Muscle of leg (tissue), 11 donors: ENCODE results near the gene KRTAP17-1. TPM values are rescaled to one million over a fixed set of nuclear protein-coding genes. Genes with fewer than 3 reads are reported as not detected.
A peak's percentile ranks its signal among the peaks of the same experiment; 100 is the strongest.

Source experiments
- DNase-seq: peaks from one replicate; pipeline ENCODE4 v3.0.0; 2013
- H3K27ac ChIP-seq: one replicate; pipeline ENCODE4 v1.5.1; 2013; ENCODE audit warnings: mild to moderate bottlenecking, low read length, control low read depth
- H3K27me3 ChIP-seq: one replicate; pipeline ENCODE4 v1.6.1; 2013; ENCODE audit warnings: low read length; ENCODE audit not compliant: control insufficient read depth, insufficient read depth
- H3K36me3 ChIP-seq: one replicate; pipeline ENCODE4 v1.6.1; 2013; ENCODE audit warnings: low read length; ENCODE audit not compliant: control insufficient read depth, insufficient read depth
- H3K4me1 ChIP-seq: one replicate; pipeline ENCODE4 v1.6.1; 2013; ENCODE audit warnings: low read length; ENCODE audit not compliant: control insufficient read depth, insufficient read depth
- H3K4me3 ChIP-seq: one replicate; pipeline ENCODE4 v1.5.1; 2013; ENCODE audit warnings: low read length, control low read depth
- H3K9me3 ChIP-seq: replicated peaks from 2 replicates; pipeline ENCODE4 v1.6.1; 2013; ENCODE audit warnings: low read depth, low read length; ENCODE audit not compliant: control insufficient read depth
- WGBS: methylation state at CpG from one replicate; pipeline ENCODE4 v1.1.5; 2013; ENCODE audit warnings: missing lambda C conversion rate; ENCODE audit not compliant: insufficient coverage; 5-methylcytosine and 5-hydroxymethylcytosine counted together
- polyA plus RNA-seq, 8 donors: library from polyadenylated mRNA; unstranded; fragments of 120-200 nt; gene quantifications; one replicate each; pipeline versions ENCODE4 v1.2.1 to v1.2.3, GENCODE V29; 2013; ENCODE audit warnings: inconsistent platforms in 1 of 8, low replicate concordance in 1 of 8; ENCODE audit not compliant: insufficient read length in 8 of 8, insufficient read depth in 1 of 8
- total RNA-seq: library from RNA; stranded (reverse); fragments of 120-200 nt; gene quantifications from one replicate; pipeline ENCODE4 v1.2.4, GENCODE V29; 2013

Gene KRTAP17-1
- total and polyA plus RNA-seq, 9 donors: not detected

DNA sequence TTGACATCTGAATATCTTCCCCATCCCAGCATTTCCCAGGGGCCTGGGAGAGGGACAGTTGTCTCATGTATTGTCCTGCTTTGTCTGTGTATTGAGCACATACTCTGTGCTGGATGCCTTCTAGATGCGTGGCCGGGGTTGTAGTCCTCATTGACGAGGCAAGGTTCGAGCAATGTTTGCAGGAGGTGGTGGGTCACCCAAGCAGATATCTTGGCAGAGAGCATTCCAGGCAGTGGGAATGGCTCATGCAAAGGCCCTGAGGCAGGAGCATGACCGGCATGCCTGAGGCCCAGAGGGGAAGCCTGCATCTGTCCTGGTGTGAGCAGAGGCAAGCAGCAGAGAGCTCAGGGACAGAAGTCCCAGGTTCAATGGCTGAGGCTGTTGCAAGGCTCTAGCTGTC, 17.6 kb upstream of the KRTAP17-1 start:
- no peak overlapping the region for H3K27ac ChIP-seq
- no peak for DNase-seq
- WGBS: 93% methylated on average over 5 of the region's 5 CpGs
- no peaks in the 10 kb centered on the region for H3K27me3 ChIP-seq
- H3K4me1 ChIP-seq: no peaks in the 10 kb centered on the region
- no peaks in the 10 kb centered on the region for H3K36me3 ChIP-seq
- no peak overlapping the region for H3K4me3 ChIP-seq
- no peaks in the 10 kb centered on the region for H3K9me3 ChIP-seq

- H3K27me3 ChIP-seq: no peaks in the 10 kb centered on the region
- no peak overlapping the region for H3K27ac ChIP-seq
- no peak overlapping the region for H3K4me3 ChIP-seq
- H3K4me1 ChIP-seq: no peaks in the 10 kb centered on the region
- no peaks in the 10 kb centered on the region for H3K36me3 ChIP-seq
- DNase-seq: no peak
- H3K9me3 ChIP-seq: no peaks in the 10 kb centered on the region
- 62% methylated on average over 1 of the region's 2 CpGs for WGBS
Measured at GRCh38 chr17:41332239-41332638, 16.7 kb upstream of the KRTAP17-1 start.

- H3K4me3 ChIP-seq: no peak overlapping the region
- H3K27me3 ChIP-seq: no peaks in the 10 kb centered on the region
- WGBS: 59% methylated on average over 6 of the region's 7 CpGs
- no peaks in the 10 kb centered on the region for H3K4me1 ChIP-seq
- no peak for DNase-seq
- no peaks in the 10 kb centered on the region for H3K9me3 ChIP-seq
- H3K36me3 ChIP-seq: no peaks in the 10 kb centered on the region
- no peak overlapping the region for H3K27ac ChIP-seq
Measured at GRCh38 chr17:41331606-41332005, 16.1 kb upstream of the KRTAP17-1 start.

- 51% methylated on average over 8 of the region's 13 CpGs for WGBS
- Histone ChIP-seq H3K4me3 (no peak overlapping the region), H3K36me3 (no peaks in the 10 kb centered on the region), H3K9me3 (no peaks in the 10 kb centered on the region), H3K27ac (no peak overlapping the region), H3K4me1 (no peaks in the 10 kb centered on the region), H3K27me3 (no peaks in the 10 kb centered on the region)
- peak; percentile 19 for DNase-seq
Measured at GRCh38 chr17:41329279-41329948, 13.9 kb upstream of the KRTAP17-1 start.

GRCh38 chr17:41328207-41328606, 12.7 kb upstream of the KRTAP17-1 start:
- WGBS: 82% methylated on average over 7 of the region's 7 CpGs

DNA sequence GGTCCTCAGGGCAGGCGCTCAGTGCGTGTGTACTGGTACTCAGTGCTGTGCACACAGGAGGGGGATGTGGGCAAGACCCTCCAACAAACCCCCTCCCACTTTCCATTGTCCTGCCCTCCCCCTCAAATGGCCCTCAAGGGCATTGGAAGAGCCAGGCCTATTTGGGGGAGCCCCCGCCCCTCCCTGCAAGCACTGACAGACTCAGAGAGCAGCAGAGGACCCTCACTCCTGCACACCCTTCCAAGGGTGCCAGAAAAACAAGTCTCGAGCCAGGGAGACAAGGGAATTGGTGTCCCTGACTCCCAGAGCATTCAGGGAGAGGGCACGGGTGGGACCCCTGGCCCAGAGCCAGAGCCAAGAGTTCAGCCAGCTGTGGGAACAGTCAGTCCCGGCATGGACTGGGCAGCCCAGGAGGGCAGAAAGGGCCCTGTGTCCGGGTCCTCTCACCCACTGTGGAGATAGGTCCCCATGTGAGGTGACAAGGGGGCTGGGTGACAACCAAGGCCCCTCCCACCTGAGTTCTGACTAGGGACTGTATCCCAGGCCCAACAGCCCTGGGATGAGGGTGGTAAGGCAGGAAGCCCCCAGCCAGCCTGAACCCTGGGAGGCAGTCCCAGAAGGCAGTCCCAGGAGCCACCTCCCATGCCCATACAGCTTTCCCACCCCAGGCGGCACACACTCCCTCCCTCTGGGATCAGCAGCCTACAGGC, 12.1 kb upstream of the KRTAP17-1 start:
- Histone ChIP-seq H3K4me3 (no peak overlapping the region), H3K9me3 (no peaks in the 10 kb centered on the region), H3K4me1 (no peaks in the 10 kb centered on the region), H3K36me3 (no peaks in the 10 kb centered on the region), H3K27me3 (no peaks in the 10 kb centered on the region), H3K27ac (no peak overlapping the region)
- DNase-seq: no peak
- 73% methylated on average over 6 of the region's 8 CpGs for WGBS

More at GRCh38 chr17:41328207-41328606, 12.7 kb upstream of the KRTAP17-1 start:
- Histone ChIP-seq H3K27ac (no peak overlapping the region), H3K36me3 (no peaks in the 10 kb centered on the region), H3K4me1 (no peaks in the 10 kb centered on the region), H3K9me3 (no peaks in the 10 kb centered on the region), H3K27me3 (no peaks in the 10 kb centered on the region), H3K4me3 (no peak overlapping the region)
- no peak for DNase-seq

GRCh38 chr17:41326173-41327145, 10.9 kb upstream of the KRTAP17-1 start:
- Histone ChIP-seq H3K27me3 (no peaks in the 10 kb centered on the region), H3K4me1 (no peaks in the 10 kb centered on the region)
- WGBS: 82% methylated on average over 14 of the region's 18 CpGs

GRCh38 chr17:41325611-41326010, 10.1 kb upstream of the KRTAP17-1 start:
- no peaks in the 10 kb centered on the region for H3K27me3 ChIP-seq
- H3K9me3 ChIP-seq: no peaks in the 10 kb centered on the region
- H3K27ac ChIP-seq: no peak overlapping the region
- DNase-seq: no peak
- no peaks in the 10 kb centered on the region for H3K4me1 ChIP-seq
- H3K36me3 ChIP-seq: no peaks in the 10 kb centered on the region
- H3K4me3 ChIP-seq: no peak overlapping the region
- WGBS: 84% methylated on average over 6 of the region's 6 CpGs

More at GRCh38 chr17:41326173-41327145, 10.9 kb upstream of the KRTAP17-1 start:
- DNase-seq: no peak
- Histone ChIP-seq H3K36me3 (no peaks in the 10 kb centered on the region), H3K9me3 (no peaks in the 10 kb centered on the region), H3K4me3 (no peak overlapping the region), H3K27ac (no peak overlapping the region)

- H3K27ac ChIP-seq: no peak overlapping the region
- no peak overlapping the region for H3K4me3 ChIP-seq
- DNase-seq: no peak
- no peaks in the 10 kb centered on the region for H3K27me3 ChIP-seq
- H3K4me1 ChIP-seq: no peaks in the 10 kb centered on the region
- 83% methylated on average over 7 of the region's 10 CpGs for WGBS
- no peaks in the 10 kb centered on the region for H3K36me3 ChIP-seq
- H3K9me3 ChIP-seq: no peaks in the 10 kb centered on the region
Measured at GRCh38 chr17:41325126-41325525, 9.6 kb upstream of the KRTAP17-1 start.
